KMS-11 (cell line): Measurements from ENCODE around the gene PNKD.

Experiments used
- H2AFZ ChIP-seq: fragments of 200-600 bp; sonication (generic); 2 replicates; pipeline ENCODE4 v1.6.1; 2016; ENCODE audit warnings: antibody characterized with exemption, mixed run types, low read depth
- H3K27ac ChIP-seq: fragments of 200-600 bp; sonication (generic); 2 replicates; pipeline ENCODE4 v1.6.1; 2016; ENCODE audit warnings: mild to moderate bottlenecking, mixed run types
- H3K27me3 ChIP-seq: fragments of 200-600 bp; sonication (generic); 2 replicates; pipeline ENCODE4 v1.6.1; 2017; ENCODE audit warnings: mild to moderate bottlenecking, low read depth, mixed run types, moderate library complexity; ENCODE audit not compliant: insufficient read depth
- H3K36me3 ChIP-seq: fragments of 200-600 bp; sonication (generic); 2 replicates; pipeline ENCODE4 v1.6.1; 2017; ENCODE audit warnings: mild to moderate bottlenecking, mixed run types; ENCODE audit not compliant: insufficient read depth
- H3K4me1 ChIP-seq: fragments of 200-600 bp; sonication (generic); 2 replicates; pipeline ENCODE4 v1.6.1; 2016; ENCODE audit warnings: mild to moderate bottlenecking, low read depth, mixed run types; ENCODE audit not compliant: poor library complexity, severe bottlenecking
- H3K4me2 ChIP-seq: fragments of 200-600 bp; sonication (generic); 2 replicates; pipeline ENCODE4 v1.7.0; 2016; ENCODE audit warnings: mild to moderate bottlenecking, mixed run types
- H3K4me3 ChIP-seq: fragments of 200-600 bp; sonication (generic); IDR thresholded peaks from 2 replicates; pipeline ENCODE4 v1.6.1; 2017; ENCODE audit warnings: low read depth, low read length, mixed read lengths; ENCODE audit not compliant: insufficient read depth
- H3K79me2 ChIP-seq: fragments of 200-600 bp; sonication (generic); 2 replicates; pipeline ENCODE4 v1.6.1; 2016; ENCODE audit warnings: low read depth, mixed run types; ENCODE audit not compliant: insufficient read depth
- H3K9ac ChIP-seq: fragments of 200-600 bp; sonication (generic); 2 replicates; pipeline ENCODE4 v1.6.1; 2016; ENCODE audit warnings: mild to moderate bottlenecking, mixed run types
- H4K20me1 ChIP-seq: fragments of 200-600 bp; sonication (generic); 2 replicates; pipeline ENCODE4 v1.6.1; 2016; ENCODE audit warnings: mild to moderate bottlenecking, mixed run types; ENCODE audit not compliant: insufficient read depth
- CTCF ChIP-seq: fragments of 200-600 bp; sonication (generic); conservative IDR thresholded peaks from 2 replicates; pipeline ENCODE4 v1.6.1; 2017; ENCODE audit warnings: low read depth, mild to moderate bottlenecking, antibody characterized with exemption, low read length, moderate library complexity, mixed read lengths

The PNKD gene

DNA sequence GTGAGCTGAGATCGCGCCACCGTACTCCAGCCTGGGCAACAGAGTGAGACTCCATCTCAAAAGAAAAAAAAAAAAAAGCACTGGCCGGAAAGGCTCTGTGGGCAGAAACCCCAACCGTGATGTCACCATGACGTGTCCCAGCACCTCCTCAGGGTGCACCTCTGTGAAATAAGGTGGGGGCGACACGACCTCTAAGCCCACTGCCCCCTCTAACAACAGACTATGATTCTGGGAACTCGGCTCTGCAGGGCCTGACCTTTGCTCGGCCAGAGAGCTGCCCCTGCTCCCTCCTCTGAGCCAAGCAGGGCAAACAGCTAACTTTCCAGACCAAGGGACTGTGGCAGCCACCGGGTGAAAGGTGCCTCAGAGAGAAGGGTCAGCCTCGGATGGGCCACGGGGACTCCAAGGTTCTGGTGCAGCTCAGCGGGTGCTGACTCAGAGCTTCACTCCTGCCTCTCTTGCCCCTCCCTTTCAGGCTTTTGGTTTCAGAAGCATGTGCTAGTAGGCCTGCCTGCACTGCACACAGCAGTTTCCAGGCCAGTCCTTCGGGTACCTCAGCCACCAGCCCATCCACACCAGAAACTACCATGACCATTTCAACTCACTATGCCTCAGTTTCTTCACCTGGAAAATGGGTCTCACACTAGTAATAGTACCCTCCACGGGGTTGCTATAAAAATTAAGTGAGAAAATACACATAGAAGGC is 13.9 kb downstream of the PNKD start:
- Histone ChIP-seq H3K4me1 (peaks cover 68% of the 10 kb centered on the region), H4K20me1 (no peaks in the 10 kb centered on the region), H2AFZ (peak overlapping the region; percentile 43; the same call in 1 of the 2 replicates), H3K9ac (peak overlapping the region; percentile 58; the same call in 1 of the 2 replicates), H3K36me3 (no peaks in the 10 kb centered on the region), H3K4me3 (no peak overlapping the region), H3K4me2 (peak overlapping the region; percentile 90), H3K79me2 (peaks cover 46% of the 10 kb centered on the region), H3K27me3 (no peaks in the 10 kb centered on the region), H3K27ac (peak overlapping the region; percentile 78)
- no peak for TF ChIP-seq CTCF

DNA sequence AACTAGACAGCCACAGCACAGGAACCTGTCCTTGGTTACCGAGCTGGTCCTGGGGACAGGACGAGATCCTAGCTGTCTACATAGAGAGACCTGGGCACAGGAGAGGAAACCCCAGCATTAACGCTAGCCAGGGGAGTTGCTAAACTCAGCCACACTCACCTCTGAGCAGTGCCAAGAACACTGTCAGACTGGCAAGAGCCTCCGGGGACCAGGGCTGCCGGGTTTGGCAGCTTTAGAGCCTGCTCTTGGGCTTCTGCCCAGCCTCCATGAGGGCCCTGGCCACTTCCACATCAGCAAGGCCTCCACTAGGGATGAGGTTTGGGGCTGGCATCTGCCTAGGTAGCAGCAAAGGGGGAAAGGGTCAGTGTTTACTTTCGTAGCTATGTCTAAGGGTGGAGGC is 15.3 kb downstream of the PNKD start:
- H3K4me3 ChIP-seq, result no peak overlapping the region
- no peaks in the 10 kb centered on the region for H3K27me3 ChIP-seq
- H3K27ac ChIP-seq, result peak overlapping the region; percentile 78
- TF ChIP-seq CTCF, result no peak
- no peak overlapping the region for H2AFZ ChIP-seq
- H3K4me1 ChIP-seq, result peaks cover 82% of the 10 kb centered on the region
- H4K20me1 ChIP-seq, result no peaks in the 10 kb centered on the region
- H3K79me2 ChIP-seq, result peaks cover 57% of the 10 kb centered on the region
- peak overlapping the region; percentile 90 for H3K4me2 ChIP-seq
- H3K9ac ChIP-seq, result no peak overlapping the region; the same call in 1 of the 2 replicates
- H3K36me3 ChIP-seq, result no peaks in the 10 kb centered on the region

GRCh38 chr2:218286570-218287459 is 16.5 kb downstream of the PNKD start:
- no peaks in the 10 kb centered on the region for H3K36me3 ChIP-seq
- no peak for TF ChIP-seq CTCF
- peak overlapping the region; percentile 80 for H3K4me3 ChIP-seq
- no peaks in the 10 kb centered on the region for H4K20me1 ChIP-seq
- H3K79me2 ChIP-seq, result peaks cover 67% of the 10 kb centered on the region
- H3K4me2 ChIP-seq, result peak overlapping the region; percentile 90
- H3K9ac ChIP-seq, result peak overlapping the region; percentile 50
- H3K4me1 ChIP-seq, result peaks cover 92% of the 10 kb centered on the region
- H2AFZ ChIP-seq, result peak overlapping the region; percentile 27; the same call in 1 of the 2 replicates
- H3K27me3 ChIP-seq, result no peaks in the 10 kb centered on the region
- H3K27ac ChIP-seq, result peak overlapping the region; percentile 78

- H3K4me1 ChIP-seq, result peaks cover 75% of the 10 kb centered on the region
- H2AFZ ChIP-seq, result no peak overlapping the region
- H3K79me2 ChIP-seq, result peaks cover 56% of the 10 kb centered on the region
- H3K4me2 ChIP-seq, result peak overlapping the region; percentile 88
- no peaks in the 10 kb centered on the region for H4K20me1 ChIP-seq
- no peak for TF ChIP-seq CTCF
- H3K27me3 ChIP-seq, result no peaks in the 10 kb centered on the region
- H3K4me3 ChIP-seq, result no peak overlapping the region
- peak overlapping the region; percentile 69; the same call in 1 of the 2 replicates for H3K27ac ChIP-seq
- no peak overlapping the region for H3K9ac ChIP-seq
- no peaks in the 10 kb centered on the region for H3K36me3 ChIP-seq
Measured at GRCh38 chr2:218289639-218290315, 19.5 kb downstream of the PNKD start.
